RPMI8226 (cell line): ENCODE data around the gene P4HA1.
"Not testable (repeated sequence)": the region's sequence is repeated elsewhere in the genome, so short reads cannot be mapped to it uniquely, and the experiment has no call there.

ENCODE experiments used
- DNase-seq: peaks from one replicate; pipeline ENCODE4 v3.0.0-alpha.2; 2015

P4HA1 gene

GRCh38 chr10:73042130-73042529 lies 54.5 kb downstream of the P4HA1 start:
- no peak for DNase-seq

- no peak for DNase-seq
These were observed 57.0 kb downstream of the P4HA1 start for GRCh38 chr10:73039635-73040034.

- DNase-seq = not testable (repeated sequence)
These were observed 60.4 kb downstream of the P4HA1 start for GRCh38 chr10:73036285-73036684.

GRCh38 chr10:73032536-73032935 lies 64.1 kb downstream of the P4HA1 start:
- no peak for DNase-seq

GRCh38 chr10:73026623-73027022 lies 70.0 kb downstream of the P4HA1 start:
- DNase-seq = not testable (repeated sequence)

- DNase-seq = not testable (repeated sequence)
These were observed 73.1 kb downstream of the P4HA1 start for GRCh38 chr10:73023455-73024070.

- not testable (repeated sequence) for DNase-seq
These were observed 73.7 kb downstream of the P4HA1 start for GRCh38 chr10:73022961-73023360.

GRCh38 chr10:73021538-73022164 lies 75.0 kb downstream of the P4HA1 start:
- not testable (repeated sequence) for DNase-seq

- no peak for DNase-seq
These were observed 75.6 kb downstream of the P4HA1 start for GRCh38 chr10:73021050-73021449.

- no peak for DNase-seq
These were observed 77.6 kb downstream of the P4HA1 start for GRCh38 chr10:73019100-73019499.

GRCh38 chr10:73018632-73019031 lies 78.0 kb downstream of the P4HA1 start:
- DNase-seq = no peak

GRCh38 chr10:73017955-73018480 lies 78.6 kb downstream of the P4HA1 start:
- no peak for DNase-seq

GRCh38 chr10:73015779-73016178 lies 80.9 kb downstream of the P4HA1 start:
- no peak for DNase-seq

GRCh38 chr10:73003822-73004221 lies 92.8 kb downstream of the P4HA1 start:
- DNase-seq = no peak

- DNase-seq = no peak
These were observed 95.7 kb downstream of the P4HA1 start for GRCh38 chr10:73000973-73001372.

- DNase-seq = no peak
These were observed 99.6 kb downstream of the P4HA1 start for GRCh38 chr10:72997099-72997498.

- not testable (repeated sequence) for DNase-seq
These were observed 101.2 kb downstream of the P4HA1 start for GRCh38 chr10:72995459-72995858.

- DNase-seq = not testable (repeated sequence)
These were observed 106.9 kb downstream of the P4HA1 start for GRCh38 chr10:72989771-72990170.

- DNase-seq = not testable (repeated sequence)
These were observed 112.0 kb downstream of the P4HA1 start for GRCh38 chr10:72984618-72985017.

- no peak for DNase-seq
These were observed 114.7 kb downstream of the P4HA1 start for GRCh38 chr10:72981882-72982529.

GRCh38 chr10:72981028-72981881 lies 115.4 kb downstream of the P4HA1 start:
- no peak for DNase-seq

- no peak for DNase-seq
These were observed 116.3 kb downstream of the P4HA1 start for GRCh38 chr10:72980348-72980747.

GRCh38 chr10:72979709-72980108 lies 117.0 kb downstream of the P4HA1 start:
- DNase-seq = no peak
